ENCODE data around the gene SDK1.

The SDK1 gene

GRCh38 chr7:3466261-3466660 is 165.2 kb downstream of the SDK1 start:
- H3K4me3 ChIP-seq (ENCODE audit: control insufficient read depth, low read depth, low read length) = no peak overlapping the region
- no peak for TF ChIP-seq CTCF (conservative IDR thresholded peaks at IDR 0.05; ENCODE audit: control insufficient read depth, insufficient read depth, low read depth, low read length)
- no peak for DNase-seq (ENCODE audit: low read depth)

DNA sequence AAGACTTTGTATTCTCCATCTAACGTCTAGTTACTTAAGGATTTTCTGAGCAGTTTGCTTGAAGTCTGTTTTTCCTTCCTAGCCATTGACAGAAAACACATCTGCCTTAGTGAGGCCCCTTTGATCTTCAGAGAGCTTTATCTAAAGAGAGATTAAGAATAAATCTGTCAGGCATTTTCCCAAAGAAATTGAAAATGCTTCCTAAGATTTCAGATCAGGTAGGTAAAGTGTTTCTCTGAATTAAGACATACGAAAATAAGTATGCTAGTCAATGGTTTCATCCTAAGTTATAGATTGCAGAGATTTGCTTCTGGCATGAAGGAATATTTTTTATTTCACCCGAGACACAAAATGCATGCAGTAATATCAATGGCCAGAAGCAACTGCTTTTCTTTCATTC is 168.6 kb downstream of the SDK1 start:
- TF ChIP-seq CTCF (conservative IDR thresholded peaks at IDR 0.05; ENCODE audit: control insufficient read depth, insufficient read depth, low read depth, low read length) = no peak
- H3K4me3 ChIP-seq (ENCODE audit: control insufficient read depth, low read depth, low read length) = no peak overlapping the region
- DNase-seq (ENCODE audit: low read depth) = no peak

DNA sequence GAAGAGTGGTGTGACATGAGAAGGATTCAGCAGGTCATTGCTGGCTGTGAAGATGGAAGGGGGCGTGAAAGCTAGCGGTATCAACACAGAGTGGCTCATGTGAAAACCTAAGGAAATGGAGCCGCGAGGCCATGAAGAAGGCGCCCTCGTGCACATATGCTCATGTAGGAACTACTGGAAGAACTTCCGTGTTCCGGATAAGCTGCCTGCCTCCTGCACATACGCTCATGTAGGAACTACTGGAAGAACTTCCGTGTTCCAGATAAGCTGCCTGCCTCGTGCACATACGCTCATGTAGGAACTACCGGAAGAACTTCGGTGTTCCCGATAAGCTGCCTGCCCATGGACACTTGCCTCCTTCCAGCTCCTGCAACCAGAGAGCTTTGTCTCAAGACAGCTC is 179.1 kb downstream of the SDK1 start:
- H3K4me3 ChIP-seq (ENCODE audit: control insufficient read depth, low read depth, low read length) = no peak overlapping the region
- TF ChIP-seq CTCF (conservative IDR thresholded peaks at IDR 0.05; ENCODE audit: control insufficient read depth, insufficient read depth, low read depth, low read length) = no peak
- DNase-seq (ENCODE audit: low read depth) = no peak

GRCh38 chr7:3481435-3481834 is 180.4 kb downstream of the SDK1 start:
- no peak for DNase-seq (ENCODE audit: low read depth)
- no peak overlapping the region for H3K4me3 ChIP-seq (ENCODE audit: control insufficient read depth, low read depth, low read length)
- no peak for TF ChIP-seq CTCF (conservative IDR thresholded peaks at IDR 0.05; ENCODE audit: control insufficient read depth, insufficient read depth, low read depth, low read length)

DNA sequence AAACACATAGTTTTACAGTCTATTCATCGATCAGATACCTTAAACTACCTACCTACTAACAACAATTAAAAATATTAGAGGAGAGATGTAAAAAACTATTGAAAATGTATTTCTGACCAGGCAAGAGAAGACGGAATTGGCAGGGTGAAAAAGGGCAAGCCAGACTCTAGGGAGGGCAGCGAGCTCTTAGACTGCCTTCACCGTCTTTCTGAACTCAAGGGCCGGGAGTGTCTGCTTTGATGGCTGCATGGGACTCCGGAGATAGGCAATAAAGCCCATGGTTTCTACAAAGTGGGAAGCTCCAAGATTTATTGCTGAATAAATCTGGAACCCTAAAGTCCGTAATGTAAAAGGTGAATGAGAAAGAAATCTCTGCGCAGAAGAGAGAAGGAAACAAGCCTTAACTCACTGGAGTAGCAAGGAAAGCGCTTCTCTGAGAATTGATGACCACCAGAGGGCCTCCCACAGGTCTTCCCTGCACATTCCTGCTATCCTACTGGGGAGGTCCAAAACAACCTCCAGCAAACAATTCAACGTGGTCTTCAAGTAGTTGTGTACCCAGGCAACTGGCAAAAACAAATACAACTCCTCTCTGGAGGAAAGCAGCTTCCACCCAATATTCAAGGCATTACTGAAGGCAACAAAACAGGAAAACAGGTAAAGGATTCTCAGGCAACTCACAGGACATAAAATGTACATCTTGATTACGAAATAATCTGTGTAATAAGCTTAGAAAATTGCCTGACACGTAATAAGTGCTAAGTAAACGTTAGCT is 181.3 kb downstream of the SDK1 start:
- peak; percentile 25 for DNase-seq (ENCODE audit: low read depth)
- H3K4me3 ChIP-seq (ENCODE audit: control insufficient read depth, low read depth, low read length) = no peak overlapping the region
- peak; percentile 41 for TF ChIP-seq CTCF (conservative IDR thresholded peaks at IDR 0.05; ENCODE audit: control insufficient read depth, insufficient read depth, low read depth, low read length)

GRCh38 chr7:3486841-3487240 is 185.8 kb downstream of the SDK1 start:
- TF ChIP-seq CTCF (conservative IDR thresholded peaks at IDR 0.05; ENCODE audit: control insufficient read depth, insufficient read depth, low read depth, low read length) = no peak
- no peak overlapping the region for H3K4me3 ChIP-seq (ENCODE audit: control insufficient read depth, low read depth, low read length)
- no peak for DNase-seq (ENCODE audit: low read depth)

All from fibroblast of mammary gland (primary cell).